ENCODE data around the gene ZBTB2.
A peak's percentile ranks its signal among the peaks of the same experiment; 100 is the strongest.

Gene ZBTB2, protein sequence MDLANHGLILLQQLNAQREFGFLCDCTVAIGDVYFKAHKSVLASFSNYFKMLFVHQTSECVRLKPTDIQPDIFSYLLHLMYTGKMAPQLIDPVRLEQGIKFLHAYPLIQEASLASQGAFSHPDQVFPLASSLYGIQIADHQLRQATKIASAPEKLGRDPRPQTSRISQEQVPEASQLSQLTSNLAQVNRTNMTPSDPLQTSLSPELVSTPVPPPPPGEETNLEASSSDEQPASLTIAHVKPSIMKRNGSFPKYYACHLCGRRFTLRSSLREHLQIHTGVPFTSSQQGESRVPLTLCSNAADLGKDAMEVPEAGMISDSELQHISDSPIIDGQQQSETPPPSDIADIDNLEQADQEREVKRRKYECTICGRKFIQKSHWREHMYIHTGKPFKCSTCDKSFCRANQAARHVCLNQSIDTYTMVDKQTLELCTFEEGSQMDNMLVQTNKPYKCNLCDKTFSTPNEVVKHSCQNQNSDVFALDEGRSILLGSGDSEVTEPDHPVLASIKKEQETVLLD

DNA sequence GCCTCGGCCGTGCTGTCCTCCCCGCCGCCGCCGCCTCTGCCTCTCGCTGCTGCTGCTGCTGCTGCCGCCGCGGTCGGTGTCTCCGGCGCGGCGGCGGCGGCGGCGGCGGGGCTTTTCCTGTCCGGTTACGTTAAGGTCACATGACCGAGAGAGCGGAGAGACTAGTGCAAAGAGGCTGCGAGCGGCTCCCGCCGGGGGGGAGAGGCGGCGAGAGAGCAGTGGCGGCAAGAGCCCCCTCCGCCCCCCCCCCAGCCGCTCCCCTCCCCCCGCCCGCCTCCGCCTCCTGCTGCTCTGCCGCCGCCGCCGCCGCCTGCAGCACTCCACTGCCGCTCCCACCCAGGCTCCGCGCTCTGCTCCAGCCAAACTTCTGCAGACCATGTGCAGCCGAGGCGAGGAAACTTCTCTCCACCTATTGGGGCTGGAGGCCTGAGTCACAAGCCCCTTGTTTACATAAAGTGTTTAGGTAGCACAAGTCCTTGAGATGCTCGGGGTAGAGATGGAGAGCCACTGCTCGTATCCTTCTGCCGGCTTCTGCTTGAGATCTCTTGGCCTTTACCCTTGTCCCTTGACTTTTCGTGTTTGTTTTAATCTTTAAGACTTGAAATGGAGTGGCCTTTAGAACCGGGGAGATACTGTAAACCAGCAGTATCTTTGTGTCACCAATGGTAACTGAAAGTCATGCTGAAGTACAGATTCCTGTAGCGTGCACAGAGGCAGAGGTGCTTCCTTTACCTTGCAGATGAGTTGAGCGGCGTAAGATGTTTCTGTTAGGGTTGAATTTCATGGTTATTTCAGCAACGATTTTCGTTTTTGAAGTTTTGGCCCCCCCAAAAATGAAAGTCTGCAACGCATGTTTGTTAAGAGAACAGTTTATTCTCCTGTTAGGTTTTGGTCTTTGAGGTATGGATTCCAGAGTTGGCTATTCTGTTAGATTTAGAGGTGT, at the start of gene ZBTB2:
Gene ZBTB2, minus strand, starts transcription at position 89 of the 943 bp plus-strand sequence. CDS start 17,922 bp downstream, outside the sequence.
- DNase-seq: peak; percentile 19 to 54

DNA sequence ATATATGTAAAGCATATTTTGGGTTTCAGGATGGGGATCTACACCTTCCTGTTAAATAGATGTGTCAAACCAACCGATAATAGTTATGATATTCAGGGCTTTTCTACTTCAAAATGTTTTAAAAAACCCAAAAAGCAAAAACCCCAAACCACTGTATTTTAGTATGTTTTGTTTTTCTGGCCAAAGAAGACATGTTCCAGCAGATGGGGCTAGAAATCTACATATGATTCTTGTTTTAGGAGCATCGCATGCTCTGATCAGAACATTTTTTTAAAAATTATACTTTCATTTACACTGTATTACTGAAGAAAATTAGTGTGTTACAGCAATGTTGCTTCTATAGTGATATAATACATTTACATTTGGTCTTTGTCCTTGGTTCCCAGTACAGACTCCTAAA, 49.6 kb upstream of the ZBTB2 start:
- DNase-seq: peak in 1 of 2 donors; percentile 18

DNA sequence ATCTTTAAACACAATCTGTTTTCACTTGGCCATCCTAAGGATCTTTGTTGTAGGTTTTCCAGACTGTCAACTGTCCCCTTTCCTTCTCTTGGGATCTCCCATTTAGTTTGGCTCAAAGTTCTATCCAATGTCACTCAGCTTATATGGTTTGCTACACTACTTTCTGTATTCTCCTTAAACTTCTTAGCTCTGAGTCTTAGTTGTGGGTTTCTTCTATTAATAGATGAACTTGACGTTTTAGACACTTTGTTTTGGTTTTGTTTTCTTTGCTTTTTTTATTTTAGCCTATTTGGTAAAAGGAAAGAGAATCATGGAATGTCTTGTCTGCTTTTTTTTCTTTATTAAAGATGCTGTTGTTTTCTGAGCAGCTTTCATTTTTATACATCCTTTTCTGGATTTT, 49.1 kb upstream of the ZBTB2 start:
- peak in 1 of 2 donors; percentile 52 for DNase-seq

DNA sequence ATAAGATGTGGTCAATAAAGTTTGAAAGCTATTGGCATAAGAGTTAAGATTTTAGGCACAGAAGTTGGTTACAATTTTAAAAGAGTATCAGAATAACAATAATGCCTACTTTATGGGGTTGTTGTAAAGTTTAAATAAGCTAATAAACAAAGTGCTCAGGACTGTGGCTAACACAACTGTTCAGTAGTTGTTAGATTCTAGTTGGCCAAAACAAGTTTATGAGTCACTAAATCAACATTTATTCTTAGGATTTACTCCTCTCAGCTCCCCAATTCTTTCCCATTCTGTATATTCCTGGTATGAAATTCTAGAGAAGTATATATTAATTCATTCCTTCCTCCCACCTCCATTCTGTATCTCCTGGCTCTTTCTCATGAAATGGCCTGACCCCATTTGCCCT, 46.0 kb upstream of the ZBTB2 start:
- DNase-seq: no peak

DNA sequence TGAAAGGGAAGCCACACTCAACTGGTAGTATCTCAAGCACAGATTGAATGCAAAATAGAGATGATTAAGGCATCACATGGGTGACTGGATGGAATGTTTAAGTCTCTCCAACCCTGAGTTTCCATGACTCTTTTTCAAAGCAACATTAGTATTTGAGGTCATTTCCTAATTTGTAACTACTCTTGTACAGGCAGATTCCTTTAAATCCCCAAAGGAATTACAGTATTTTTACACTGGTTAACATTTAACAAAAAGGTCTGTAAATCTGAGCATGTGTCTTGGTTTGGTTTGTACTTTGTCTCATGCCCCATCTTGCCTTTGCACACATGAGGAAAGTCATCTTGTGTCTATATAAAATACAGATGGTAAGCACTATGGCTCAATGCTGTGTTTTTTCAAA, 45.4 kb upstream of the ZBTB2 start:
- DNase-seq: no peak

DNA sequence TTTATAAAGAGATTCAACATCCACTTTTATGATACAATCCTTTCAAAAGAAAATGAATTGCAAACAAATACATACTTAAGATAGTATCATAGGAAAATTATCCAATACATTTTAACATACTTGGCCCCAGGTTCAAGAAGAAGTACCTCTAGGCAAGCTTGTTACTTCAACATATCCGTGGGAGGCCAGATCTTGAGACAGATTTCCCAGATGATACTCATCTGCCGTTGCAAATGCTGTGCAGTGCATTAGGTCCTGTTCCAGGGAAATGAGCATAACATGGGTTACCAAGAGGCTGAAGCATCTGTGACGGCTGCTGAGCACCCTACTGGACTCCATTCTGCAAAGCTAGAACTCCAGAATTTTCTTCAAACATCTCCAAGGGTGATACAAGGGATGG, 44.9 kb upstream of the ZBTB2 start:
- DNase-seq: no peak

DNA sequence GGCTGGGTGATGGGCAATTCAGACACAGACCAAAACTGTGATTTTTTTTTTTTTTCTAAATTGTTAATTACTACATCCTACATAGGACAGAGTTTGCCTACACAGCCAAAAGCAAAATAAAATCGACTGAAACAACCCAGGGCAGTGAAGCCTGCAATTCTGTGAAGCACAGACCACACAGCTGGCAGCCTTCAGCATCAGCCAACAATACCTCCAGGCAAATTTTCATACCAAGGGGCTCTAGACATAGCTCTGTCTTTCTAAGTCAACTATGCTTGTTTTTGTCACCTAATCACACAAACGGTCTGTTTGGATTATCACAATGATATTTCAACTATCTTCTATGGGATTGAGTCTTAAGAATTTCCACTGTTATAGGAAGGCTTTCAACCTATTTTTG, 43.0 kb upstream of the ZBTB2 start:
- no peak for DNase-seq

DNA sequence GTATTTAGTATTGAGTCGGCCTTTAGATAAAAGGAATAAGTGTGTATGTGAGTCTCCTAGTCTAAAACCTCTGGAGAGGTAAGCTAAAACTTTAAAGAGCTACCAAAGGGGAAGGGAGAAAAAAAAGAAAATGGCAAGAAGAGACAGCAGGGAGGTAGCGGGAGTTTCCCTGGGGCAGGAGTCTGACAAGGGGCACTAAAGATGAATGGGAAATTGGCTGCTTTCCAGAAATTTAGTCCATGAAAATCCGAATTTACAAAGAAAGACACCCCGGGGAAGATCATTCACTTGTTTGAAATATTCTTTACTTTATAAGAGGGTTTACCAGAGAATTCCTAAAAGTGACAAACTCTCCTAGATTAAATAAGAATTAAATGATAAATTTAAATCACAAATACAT, 41.3 kb upstream of the ZBTB2 start:
- no peak for DNase-seq

DNA sequence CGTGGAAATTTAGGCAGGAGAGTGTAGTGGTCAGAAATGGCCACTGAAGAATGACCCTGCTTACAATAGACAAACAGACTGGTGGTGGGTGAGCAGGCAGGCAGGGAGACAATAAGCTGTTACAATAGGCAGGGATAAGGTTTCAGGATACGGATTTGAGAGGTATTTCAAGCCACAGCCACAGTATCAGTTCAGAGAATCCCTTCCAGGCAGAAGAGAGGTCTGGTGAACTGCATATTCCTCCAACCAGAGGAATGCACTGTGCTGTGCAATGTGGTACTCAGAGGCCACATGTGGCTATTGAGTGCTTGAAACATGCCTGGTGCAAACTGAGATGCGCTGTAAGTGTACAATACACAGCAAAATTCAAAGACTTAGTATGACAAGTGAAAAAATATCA, 40.0 kb upstream of the ZBTB2 start:
- DNase-seq: no peak

DNA sequence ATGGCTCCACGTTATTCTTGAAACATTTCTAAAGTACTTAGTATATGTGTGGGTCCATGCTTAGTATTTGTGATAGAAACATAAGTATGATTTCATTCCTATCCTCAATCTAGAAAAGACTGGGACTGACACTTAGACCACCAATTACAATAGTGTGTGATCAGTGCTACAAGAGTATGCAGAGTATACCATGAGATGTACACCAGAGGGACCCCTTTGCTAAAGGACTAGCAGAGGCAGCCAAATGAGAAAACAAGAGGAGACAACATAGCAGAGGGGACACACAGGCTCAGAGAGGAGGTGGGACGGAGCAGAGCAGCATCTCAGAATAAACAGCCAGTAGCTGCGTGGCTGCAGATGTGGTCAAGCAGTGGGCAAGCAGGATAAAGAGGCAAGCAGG, 39.5 kb upstream of the ZBTB2 start:
- no peak for DNase-seq

DNA sequence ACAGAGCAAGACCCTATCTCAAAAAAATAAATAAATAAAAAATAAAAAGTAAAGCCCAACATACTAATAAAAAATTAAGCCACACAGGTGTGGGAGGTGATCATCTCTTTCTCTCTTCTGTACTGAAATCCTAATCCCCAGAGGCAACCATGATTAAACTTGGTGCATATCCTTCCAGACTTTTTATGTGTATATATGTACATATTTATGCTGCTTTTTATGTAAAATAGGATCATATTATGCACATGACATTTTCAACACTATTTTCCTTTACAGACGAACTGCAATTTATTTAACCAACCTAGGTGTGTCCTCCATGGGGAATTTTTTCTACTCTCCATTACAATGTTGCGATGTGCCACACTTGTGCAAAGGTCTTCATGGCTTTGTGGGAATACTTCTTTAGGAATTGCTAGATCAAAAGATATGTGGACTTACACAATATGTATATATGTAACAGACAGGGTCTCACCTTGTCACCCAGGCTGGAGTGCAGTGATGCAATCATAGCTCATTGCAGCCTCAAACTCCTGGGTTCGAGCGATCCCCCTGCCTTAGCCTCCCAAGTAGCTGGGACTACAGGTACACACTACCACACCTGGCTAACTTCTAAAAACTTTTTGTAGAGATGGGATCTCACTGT, 36.9 kb upstream of the ZBTB2 start:
- DNase-seq: no peak

DNA sequence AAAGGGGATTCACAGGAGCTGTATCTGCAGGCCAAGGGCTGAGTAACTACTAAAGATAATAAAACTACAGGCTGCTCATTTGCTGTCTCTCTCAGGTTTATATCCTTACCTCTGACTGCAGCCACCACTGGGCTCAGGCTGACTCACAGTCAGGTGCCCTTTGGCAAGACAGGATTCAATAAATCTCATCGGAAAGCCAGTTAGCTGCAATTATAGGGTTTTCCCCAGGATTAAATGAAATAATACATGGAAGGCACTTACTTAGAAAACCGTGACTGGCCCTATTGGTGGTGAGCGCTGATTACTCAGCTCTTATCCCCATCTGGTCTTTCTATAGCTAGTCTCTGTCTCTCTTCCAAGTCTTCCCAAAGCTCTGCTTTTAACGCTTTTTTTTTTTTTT, 34.2 kb upstream of the ZBTB2 start:
- no peak for DNase-seq

DNA sequence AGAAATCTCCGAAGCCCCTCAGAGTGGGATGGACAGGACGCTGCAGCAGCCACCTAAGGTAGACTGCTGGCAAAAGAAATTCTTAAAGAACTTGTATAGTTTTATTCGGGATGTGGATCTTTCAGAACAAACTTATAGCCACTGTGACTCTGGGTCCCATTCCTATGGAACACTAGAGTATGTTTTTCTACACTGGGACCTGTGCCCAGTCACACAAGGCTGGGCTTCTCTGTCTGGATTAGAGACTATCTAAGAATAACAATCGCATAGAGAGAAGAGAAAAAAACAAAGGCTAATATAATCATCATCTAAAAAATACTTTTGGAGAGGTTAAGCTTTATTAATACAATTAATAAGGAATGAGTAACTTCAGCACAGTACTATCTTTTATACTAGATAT, 31.6 kb upstream of the ZBTB2 start:
- no peak for DNase-seq

DNA sequence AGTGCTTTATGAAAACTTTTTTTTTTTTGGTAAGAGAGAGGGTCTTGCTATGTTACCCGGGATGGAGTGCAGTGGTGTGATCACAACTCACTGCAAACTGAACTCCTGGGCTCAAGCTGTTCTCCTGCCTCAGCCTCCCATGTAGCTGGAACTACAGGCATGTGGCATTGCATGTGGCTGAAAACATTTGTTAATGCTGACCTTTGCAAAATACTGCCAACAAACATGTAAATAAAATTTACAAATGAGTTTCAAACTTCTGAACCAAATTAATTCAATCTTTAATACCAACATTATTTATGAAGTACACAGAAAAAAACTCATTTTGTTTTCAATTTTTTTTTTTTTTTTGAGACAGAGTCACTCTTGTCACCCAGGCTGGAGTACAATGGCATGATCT, 26.1 kb upstream of the ZBTB2 start:
- no peak for DNase-seq

DNA sequence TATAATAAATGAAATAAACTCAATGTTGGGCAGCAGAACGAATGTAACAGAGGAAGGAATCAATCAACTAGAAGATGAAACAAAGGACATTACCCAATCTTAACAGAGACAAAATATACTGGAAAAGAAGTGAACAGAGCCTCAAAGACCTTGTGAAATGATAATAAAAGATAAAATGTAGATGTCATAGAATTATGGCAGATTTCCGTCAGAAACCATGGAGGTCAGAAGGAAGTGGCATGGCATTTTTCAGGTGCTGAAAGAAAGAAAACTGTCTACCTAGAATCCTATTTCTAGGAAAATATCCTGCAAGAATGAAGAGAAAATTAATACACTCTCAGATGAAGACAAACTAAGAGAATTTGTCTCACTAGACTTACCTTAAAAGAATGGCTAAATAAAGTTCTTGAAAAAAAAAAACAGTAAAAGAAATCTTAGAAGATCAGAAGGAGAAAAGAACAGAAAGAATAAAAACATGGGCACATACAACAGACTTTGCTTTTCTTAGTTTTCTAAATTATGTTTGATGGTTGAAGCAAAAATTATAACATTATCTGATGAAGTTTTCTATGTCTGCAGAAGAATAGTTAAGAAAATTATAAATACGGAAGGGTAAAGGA, 23.4 kb upstream of the ZBTB2 start:
- no peak for DNase-seq

DNA sequence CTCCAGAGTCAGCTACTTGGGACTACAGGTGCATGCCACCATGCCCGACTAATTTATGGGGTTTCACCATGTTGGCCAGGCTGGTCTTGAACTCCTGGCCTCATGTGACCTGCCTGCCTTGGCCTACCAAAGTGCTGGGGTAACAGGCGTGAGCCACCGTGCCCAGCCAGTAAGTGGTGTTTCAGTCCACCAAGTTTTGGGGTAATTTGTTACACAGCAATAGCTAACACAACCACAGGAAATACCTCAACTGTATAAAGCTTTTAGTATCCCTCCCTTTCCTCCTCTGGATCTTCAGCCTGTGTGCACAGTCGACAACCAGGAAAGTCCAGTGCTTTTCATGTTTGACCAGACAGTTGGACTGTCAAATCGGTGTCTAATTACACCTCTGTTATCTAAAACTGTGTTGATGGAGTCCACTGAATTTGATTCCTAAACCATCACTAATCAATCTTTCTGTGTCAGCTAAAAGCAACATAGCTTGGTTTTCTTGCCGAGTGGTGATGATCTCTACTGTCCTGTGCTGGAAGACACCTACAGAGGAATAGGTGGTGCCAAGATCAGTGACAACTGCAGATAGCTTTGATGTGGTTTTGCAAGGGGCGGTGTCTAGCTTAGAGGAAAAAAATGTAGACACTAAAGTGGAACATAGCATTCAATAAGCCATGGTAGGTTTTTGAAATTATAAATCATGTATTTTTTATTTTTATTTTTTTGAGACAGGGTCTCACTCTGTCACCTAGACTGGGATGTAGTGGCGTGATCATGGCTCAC, 22.2 kb upstream of the ZBTB2 start:
- no peak for DNase-seq

DNA sequence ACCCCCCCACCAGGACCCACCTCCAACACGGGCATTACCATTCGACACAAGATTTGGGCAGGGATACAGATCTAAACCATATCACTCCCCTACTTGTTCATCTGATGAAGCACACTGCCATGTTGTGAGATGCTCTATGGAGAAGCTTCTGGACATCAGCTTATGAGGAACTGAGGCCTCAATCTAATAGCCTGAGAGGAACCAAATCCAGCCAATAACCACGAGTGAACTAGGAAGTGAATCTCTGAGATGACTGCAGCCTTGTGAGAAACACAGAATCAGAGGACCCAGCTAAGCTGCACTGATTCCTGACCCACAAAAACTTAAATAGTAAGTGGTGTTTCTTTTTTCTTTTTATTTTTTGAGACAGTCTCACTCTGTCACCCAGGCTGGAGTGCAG, 21.6 kb upstream of the ZBTB2 start:
- no peak for DNase-seq

DNA sequence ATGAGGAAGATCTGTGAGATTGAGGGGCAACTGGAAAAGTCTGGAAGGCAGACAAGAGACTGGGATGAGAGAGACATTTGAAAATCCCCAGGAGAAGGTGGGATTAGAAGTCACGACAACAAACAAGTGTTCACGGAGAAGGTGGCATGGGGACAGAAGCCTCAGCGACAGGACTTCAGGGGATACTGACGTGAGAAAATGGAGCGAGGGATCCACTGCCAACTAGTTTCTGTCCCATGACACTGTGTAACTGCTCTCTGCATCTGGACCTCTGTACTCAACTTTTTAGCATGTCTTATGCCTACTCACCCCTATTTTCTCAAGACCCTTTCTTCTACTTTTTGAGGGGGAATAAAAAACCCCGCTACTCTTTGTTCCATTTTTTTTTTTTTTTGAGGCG, 18.3 kb upstream of the ZBTB2 start:
- no peak for DNase-seq

DNA sequence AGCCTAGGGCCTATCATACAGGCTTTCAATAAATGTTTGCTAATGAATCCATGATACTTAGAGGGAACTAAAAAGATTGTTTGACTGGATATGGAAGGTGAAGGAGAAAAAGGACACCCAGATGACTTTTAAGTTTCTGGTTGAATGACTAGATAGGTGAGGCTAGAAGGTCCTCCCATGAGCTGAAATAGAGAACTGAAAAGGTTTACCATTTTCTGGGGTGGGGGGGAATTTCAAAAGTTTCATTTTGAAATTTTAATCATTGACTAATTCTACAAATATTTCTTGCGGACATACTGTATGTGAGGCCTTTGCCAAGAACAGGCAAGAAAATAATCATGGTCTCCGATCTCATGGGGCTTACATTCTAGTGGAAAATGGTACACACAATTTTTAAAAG, 17.9 kb upstream of the ZBTB2 start:
- DNase-seq: no peak

DNA sequence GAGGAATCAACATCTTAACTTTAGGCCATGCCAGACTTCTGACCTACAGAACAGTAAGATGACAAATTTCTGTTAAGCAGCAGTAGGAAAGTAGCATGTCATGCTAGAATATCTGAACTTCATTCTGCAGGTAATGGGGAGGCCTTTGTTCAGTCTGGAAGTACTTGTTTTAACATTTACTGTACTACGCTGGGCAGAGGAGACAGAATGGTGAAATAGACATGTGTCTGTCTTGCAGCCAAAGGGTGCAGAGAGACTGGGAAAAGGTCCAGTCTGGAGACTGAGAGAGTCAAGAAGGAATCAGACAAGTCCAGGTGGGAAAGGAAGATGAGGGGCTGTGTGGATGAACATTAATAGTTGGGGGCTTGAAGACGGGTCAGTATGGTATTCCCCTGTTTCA, 17.5 kb upstream of the ZBTB2 start:
- no peak for DNase-seq

DNA sequence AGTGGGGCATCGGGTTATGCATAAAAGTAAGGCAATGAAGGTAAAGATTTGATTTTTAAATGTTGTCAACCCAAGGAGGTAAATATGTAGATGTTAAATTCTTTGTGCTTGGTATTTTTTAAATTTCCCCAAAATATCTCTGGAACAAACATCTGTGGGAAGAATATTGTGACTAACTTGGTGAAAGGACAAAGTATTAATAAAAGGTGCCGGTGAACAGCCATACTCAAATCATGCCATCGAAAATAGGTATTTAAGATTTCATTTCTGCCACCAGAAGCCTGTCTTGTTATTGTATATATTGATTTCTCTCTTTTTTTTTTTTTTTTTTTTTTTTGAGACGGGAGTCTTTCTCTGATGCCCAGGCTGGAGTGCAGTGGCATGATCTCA, 12.6 kb upstream of the ZBTB2 start:
- DNase-seq: no peak

DNA sequence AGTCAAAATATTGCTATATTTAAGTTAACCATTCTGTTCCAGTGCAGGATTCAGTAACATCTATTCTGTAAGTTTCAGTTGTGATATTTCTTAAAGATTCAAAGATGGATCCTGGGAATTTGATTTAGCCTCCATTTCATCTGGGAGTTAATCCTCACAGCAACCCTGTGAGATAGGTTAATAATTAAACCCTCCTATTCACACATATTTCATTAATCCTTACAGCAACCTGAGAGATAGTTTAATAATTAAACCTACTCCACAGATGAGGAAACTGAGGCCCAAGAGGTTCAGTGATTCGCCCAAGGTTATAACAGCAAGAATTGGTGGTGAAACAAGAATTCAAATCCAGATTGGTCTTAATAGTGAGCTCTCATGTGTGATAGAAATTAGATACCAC, 10.9 kb upstream of the ZBTB2 start:
- no peak for DNase-seq
